H1 (cell line): ENCODE data around the gene RAB40C. TPM values are rescaled to one million over a fixed set of nuclear protein-coding genes. Genes with fewer than 3 reads are reported as not detected.

Experiments used
- polyA plus RNA-seq, 7 experiments: library from polyadenylated mRNA; depleted of rRNA in 3 of 7; stranded (reverse) in 5 of 7; unstranded in 2 of 7; fragments of >200 nt in 5 of 7; fragments of 200-250 nt in 2 of 7; gene quantifications; 1 replicate in 5 of 7; 2 replicates in 1 of 7; 4 replicates in 1 of 7; pipeline versions ENCODE4 v1.2.1 to v1.2.3, GENCODE V29; 2011 to 2013; ENCODE audit warnings: missing spikeins in 2 of 7, mixed read lengths in 2 of 7
- total RNA-seq: library from RNA; stranded (reverse); fragmentation: NEBNext Ultra II Directional; extraction: Animal tissue kit (Norgen Biotek cat#: 25700); gene quantifications from 2 replicates; pipeline ENCODE4 v1.2.1, GENCODE V29; 2021
- TF ChIP-seq, protein P1 (sequence below): fragments of 300-600 bp; sonication (generic); IDR thresholded peaks from 2 replicates; pipeline ENCODE4 v1.7.1; 2012; ENCODE audit warnings: low read length, moderate library complexity, mild to moderate bottlenecking, inconsistent platforms; ENCODE audit not compliant: insufficient replicate concordance

The RAB40C gene
- total and polyA plus RNA-seq, 2 of the 8 experiments (the other 6 are each of a cell fraction or from before 2014, with no cell fraction given), result 13.9 to 15.6 TPM

DNA sequence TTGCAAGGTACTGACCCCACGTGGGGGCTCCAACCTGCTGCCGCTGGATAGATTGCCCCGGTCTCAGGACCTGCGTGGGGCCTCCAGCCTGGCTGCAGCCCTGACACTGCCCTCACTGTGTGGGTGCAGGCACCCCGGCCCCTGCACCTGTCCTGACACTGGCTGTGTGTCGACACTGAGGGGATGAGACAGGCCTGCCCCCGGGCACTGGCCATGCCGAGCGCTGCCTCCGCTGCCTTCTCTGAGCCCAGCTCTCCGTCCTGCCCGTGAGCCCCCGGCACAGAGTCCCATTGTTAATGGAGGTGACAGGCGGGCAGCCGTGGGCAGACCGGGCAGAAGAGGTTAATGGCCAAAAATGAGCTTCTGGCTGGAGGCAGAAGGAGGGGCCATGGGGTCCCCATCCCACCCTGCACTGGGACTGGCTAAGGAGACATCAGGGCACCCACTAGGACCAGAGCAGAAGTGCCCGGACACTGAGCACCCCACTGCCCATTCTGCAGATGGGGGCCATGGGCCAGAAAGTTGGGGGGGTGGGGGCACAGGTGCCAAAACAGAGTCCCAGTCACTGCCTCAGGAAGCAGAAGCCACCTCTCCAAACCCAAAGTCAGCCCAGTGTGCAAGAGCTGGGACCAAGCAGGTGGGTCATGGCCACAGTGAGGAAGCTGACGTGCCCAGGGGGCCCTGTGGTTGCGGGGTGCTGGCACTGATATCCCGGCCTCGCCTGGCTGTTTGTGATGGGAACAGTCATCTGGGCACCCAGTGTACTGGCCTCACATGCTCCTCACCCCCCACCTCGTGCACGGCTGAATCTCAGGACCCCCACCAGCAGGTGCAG lies 32.2 kb upstream of the RAB40C start (continued):
- TF ChIP-seq, protein P1, sequence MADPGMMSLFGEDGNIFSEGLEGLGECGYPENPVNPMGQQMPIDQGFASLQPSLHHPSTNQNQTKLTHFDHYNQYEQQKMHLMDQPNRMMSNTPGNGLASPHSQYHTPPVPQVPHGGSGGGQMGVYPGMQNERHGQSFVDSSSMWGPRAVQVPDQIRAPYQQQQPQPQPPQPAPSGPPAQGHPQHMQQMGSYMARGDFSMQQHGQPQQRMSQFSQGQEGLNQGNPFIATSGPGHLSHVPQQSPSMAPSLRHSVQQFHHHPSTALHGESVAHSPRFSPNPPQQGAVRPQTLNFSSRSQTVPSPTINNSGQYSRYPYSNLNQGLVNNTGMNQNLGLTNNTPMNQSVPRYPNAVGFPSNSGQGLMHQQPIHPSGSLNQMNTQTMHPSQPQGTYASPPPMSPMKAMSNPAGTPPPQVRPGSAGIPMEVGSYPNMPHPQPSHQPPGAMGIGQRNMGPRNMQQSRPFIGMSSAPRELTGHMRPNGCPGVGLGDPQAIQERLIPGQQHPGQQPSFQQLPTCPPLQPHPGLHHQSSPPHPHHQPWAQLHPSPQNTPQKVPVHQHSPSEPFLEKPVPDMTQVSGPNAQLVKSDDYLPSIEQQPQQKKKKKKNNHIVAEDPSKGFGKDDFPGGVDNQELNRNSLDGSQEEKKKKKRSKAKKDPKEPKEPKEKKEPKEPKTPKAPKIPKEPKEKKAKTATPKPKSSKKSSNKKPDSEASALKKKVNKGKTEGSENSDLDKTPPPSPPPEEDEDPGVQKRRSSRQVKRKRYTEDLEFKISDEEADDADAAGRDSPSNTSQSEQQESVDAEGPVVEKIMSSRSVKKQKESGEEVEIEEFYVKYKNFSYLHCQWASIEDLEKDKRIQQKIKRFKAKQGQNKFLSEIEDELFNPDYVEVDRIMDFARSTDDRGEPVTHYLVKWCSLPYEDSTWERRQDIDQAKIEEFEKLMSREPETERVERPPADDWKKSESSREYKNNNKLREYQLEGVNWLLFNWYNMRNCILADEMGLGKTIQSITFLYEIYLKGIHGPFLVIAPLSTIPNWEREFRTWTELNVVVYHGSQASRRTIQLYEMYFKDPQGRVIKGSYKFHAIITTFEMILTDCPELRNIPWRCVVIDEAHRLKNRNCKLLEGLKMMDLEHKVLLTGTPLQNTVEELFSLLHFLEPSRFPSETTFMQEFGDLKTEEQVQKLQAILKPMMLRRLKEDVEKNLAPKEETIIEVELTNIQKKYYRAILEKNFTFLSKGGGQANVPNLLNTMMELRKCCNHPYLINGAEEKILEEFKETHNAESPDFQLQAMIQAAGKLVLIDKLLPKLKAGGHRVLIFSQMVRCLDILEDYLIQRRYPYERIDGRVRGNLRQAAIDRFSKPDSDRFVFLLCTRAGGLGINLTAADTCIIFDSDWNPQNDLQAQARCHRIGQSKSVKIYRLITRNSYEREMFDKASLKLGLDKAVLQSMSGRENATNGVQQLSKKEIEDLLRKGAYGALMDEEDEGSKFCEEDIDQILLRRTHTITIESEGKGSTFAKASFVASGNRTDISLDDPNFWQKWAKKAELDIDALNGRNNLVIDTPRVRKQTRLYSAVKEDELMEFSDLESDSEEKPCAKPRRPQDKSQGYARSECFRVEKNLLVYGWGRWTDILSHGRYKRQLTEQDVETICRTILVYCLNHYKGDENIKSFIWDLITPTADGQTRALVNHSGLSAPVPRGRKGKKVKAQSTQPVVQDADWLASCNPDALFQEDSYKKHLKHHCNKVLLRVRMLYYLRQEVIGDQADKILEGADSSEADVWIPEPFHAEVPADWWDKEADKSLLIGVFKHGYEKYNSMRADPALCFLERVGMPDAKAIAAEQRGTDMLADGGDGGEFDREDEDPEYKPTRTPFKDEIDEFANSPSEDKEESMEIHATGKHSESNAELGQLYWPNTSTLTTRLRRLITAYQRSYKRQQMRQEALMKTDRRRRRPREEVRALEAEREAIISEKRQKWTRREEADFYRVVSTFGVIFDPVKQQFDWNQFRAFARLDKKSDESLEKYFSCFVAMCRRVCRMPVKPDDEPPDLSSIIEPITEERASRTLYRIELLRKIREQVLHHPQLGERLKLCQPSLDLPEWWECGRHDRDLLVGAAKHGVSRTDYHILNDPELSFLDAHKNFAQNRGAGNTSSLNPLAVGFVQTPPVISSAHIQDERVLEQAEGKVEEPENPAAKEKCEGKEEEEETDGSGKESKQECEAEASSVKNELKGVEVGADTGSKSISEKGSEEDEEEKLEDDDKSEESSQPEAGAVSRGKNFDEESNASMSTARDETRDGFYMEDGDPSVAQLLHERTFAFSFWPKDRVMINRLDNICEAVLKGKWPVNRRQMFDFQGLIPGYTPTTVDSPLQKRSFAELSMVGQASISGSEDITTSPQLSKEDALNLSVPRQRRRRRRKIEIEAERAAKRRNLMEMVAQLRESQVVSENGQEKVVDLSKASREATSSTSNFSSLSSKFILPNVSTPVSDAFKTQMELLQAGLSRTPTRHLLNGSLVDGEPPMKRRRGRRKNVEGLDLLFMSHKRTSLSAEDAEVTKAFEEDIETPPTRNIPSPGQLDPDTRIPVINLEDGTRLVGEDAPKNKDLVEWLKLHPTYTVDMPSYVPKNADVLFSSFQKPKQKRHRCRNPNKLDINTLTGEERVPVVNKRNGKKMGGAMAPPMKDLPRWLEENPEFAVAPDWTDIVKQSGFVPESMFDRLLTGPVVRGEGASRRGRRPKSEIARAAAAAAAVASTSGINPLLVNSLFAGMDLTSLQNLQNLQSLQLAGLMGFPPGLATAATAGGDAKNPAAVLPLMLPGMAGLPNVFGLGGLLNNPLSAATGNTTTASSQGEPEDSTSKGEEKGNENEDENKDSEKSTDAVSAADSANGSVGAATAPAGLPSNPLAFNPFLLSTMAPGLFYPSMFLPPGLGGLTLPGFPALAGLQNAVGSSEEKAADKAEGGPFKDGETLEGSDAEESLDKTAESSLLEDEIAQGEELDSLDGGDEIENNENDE, result no peak
